HK-2 (cell line): Measurements from ENCODE around the gene SLC25A41.
"Not testable (repeated sequence)": the region's sequence is repeated elsewhere in the genome, so short reads cannot be mapped to it uniquely, and the experiment has no call there.

Source experiments
- DNase-seq: peaks from one replicate; pipeline ENCODE4 v3.0.0-alpha.2; 2018; ENCODE audit not compliant: unreplicated experiment

Gene SLC25A41

GRCh38 chr19:6412061-6412446 is 21.5 kb downstream of the SLC25A41 start:
- DNase-seq, result no peak

DNA sequence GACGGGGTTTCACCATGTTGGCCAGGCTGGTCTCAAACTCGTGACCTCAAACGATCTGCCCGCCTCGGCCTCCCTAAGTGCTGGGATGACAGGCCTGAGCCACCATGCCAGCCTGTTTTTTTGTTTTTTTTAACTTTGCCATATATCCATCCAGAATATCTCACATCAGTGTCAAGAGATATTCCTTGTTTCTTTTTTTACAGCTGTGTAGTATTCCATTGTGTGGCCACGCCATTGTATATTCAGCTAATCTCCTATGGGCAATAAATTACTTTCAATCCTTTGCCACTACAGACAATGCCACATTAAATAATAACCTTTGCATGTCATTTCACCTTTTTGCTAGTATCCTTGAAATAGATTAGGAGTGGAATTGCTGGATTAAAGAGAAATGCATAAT is 24.2 kb downstream of the SLC25A41 start:
- DNase-seq, result no peak

DNA sequence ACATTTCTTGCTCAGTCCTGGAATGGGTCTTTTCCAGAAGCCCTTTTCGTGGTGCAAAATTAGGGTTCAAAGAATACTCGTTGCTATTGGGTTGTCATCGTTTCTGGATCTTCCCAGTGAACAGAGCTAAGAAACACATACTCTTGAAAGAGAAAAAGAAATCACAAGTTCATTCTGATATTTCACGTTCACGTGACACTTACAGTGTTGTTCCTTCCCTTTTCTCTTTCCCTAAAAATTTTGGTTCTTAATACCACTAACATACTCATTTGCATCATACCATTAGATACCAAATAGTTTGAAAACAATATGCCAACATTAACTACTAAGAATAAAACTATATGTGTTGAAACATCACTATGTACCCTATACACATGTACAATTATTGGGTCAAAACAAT is 27.2 kb downstream of the SLC25A41 start:
- DNase-seq, result no peak

DNA sequence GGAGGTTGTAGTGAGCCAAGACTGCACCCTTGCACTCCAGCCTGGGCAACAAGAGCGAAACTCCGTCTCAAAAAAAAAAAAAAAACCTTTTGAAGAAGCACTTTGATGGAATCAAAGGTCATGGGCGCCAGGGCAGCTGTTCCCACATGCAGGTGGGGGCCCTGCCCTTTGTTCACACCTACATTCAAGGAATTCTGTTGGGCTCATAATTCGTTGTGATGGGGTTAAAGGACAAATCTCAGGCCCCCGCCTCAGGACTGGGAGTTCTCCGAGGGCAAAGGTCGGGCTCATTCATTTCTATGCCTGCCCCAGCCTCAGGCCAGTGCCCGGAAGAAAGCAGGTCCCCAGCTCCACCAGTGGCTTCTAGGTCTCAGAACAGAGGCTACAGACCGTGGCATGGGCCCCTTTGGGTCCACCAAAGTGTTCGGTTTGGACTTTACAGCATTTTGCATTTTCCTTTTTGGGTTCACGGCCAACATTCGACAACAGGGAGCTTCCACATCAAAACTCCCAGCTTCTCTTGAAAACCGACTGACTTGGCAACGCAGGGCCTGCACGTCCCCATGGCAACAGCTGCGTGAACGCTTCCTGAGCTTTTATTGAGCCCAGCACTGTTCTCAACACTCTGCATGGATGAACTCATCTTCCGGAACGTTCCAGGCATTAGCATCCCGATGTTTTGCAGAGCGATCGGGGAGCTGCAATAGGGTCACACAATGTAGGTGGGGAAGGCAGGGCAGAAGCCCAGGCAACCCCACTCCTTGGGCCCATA is 30.5 kb downstream of the SLC25A41 start:
- DNase-seq, result no peak

DNA sequence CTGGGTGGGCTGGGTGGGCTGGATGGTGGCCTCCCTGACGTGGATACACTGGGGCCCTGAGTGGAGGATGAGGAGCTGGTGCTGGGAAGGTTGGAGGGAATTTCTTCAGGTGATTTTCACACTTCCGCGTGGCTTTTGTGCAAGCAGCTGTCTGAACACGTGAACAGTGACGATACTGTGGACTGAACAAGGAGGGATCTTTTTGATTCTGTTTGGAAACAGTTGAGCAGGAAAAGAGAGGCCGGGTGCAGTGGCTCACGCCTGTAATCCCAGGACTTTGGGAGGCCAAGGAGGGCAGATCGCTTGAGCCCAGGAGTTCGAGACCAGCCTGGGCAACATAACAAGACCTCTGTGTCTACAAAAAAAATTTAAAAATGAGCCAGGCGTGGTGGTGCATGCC is 31.5 kb downstream of the SLC25A41 start:
- no peak for DNase-seq

DNA sequence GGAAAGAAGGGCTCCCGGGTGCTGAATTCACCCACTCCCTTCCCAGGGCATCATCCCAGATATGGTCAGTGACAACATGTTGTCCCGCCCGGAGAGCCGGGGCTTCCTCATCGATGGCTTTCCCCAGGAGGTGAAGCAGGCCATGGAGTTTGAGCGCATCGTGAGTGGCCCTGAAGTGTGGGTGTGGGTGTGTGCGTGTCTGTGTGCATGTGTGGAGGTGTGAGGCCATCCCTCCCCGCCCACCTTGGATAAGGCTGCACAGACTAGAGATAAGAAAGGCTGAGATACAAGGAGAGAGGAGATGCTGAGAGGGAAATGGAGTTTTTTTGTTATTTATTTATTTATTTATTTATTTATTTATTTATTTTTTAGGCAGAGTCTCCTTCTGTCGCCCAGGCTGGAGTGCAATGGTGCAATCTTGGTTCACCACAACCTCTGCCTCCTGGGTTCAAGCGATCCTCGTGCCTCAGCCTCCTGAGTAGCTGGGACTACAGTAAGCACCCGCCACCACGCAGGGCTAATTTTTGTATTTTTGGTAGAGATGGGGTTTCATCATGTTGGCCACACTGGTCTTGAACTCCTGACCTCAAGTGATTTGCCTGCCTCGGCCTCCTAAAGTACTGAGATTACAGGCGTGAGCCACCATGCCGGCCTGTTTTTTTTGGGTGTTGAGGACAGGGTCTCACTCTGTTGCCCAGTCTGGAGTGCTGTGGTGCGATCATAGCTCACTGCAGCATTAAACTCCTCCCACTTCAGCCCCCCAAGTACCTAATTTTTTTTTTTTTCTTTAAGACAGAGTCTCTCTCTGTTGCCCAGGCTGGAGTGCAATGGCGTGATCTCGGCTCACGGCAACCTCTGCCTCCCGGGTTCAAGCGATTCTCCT is 33.3 kb downstream of the SLC25A41 start:
- not testable (repeated sequence) for DNase-seq

DNA sequence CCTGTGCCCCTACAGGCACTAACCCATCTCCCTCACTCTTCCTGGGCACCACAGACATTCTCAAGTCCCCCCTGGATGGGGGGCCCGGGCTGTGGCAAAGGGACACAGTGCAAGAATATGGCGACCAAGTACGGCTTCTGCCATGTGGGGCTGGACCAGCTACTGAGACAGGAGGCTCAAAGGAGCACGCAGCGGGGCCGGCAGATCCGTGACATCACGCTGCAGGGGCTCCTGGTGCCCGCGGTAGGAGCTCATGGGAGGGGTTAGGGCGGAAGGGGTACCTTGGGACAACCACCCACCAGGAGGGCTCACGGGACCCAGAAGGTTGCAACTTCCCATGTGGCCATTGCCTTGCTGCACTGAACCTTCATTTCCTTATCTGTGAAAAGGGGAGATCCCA is 37.3 kb downstream of the SLC25A41 start:
- no peak for DNase-seq

DNA sequence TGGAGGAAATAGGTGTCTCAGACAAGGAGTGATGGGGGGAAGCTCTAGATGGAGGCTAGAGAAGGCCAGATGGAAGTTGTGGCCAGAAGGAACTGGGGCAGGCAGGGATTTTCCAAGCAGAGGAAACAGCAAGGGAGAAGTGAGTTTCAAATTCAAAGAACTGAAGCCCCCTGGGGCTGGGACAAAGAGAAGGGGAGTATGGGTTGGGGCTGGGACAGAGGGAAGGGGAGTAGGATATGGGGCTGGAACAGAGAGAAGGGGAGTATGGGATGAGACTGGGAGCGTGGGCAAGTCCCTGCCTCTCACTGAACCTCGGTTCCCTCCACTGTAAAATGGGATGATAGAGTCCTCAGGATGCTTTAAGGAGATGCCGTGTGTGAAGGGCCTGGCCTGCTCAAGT is 38.7 kb downstream of the SLC25A41 start:
- DNase-seq, result no peak

- no peak for DNase-seq
Observed at GRCh38 chr19:6393983-6394412, 39.6 kb downstream of the SLC25A41 start.

DNA sequence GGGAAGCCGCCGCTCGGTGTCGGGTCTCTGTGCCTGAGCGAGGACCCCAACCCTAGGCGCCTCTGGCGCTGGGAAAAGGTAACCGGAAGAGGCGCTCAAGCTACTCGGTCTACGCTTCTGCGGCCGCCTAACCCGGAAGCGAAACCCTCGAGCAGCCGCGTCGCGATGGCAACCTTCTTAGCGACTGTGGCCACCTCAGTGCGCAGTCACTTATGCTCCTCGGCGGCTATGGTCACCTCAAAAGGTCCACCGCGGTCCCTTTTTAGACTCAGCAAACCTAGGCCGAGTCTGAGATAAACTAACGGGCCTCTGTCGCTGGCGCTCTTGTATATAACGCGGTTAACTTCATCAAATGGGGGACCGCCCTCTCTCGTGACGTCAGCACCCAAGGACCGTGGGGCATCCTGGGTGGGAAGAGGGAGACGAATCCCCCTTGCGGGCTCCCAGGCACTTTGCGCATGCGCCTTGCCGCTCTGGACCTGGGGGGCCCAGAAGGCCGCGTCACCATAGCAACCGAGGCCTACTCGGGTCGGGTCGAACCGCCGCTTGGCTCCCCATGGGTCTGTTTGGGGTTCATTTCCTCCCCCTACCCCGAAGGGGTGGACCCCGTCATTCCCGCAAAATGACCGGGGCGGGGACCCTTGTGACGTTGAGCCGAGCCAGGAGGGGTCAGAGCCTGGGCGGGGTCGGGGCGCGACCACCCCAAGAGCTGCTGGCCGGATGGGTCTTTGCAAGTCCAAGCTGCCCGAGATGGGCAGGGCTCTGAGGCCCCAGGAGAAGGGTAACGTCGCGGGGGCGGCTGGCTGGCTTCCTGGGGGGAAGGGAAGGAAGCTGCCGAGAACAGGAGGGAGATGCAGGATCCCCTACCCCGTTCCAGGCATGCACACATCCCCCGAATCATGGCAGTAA is 40.2 kb downstream of the SLC25A41 start, which contains the start of gene GTF2F1:
GTF2F1 (minus strand) TSS at position 91 of the 909 bp plus-strand sequence. CDS start 169 bp downstream, outside the sequence.
- DNase-seq, result peak; percentile 89

DNA sequence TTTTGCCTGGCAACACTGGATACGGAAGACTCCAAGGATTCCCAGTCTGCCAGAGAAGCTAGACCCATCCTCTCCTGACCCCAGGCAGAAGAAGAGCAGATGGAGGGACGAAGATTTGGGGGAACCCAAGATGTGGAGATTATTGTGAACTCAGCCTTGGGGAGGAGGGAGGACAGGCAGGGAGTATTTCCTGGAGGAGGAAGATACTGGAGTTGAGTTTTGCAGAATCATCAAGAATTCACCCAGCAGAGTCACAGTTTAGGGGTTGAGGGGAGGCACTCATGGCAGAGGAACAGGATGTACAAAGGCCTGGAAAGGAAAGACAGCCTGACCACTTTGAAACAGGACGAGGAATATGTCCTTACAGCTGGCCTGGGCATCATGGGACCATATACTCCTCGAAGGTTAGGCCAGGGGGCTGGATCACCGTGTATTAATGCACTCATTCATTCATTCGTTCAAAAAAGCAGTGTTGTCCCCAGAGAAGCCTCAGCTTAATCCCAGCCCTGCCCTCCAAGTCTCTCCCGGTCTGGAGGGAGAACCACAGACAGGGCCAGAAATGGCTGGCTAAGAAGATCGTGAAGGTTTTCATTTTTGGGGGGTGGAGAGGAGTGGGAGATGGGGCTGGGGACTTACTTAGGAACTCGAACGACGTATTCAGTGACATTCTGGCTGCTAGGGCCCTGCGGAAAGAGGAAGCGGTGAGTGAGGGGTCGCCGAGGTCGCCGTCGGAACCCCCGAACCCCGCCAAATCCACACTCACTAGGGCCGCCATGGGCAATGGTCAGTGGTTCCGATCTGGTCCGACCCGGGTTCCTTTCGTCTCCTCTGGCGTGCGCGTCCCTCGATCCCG is 41.1 kb downstream of the SLC25A41 start:
- no peak for DNase-seq

- DNase-seq, result no peak
Observed at GRCh38 chr19:6387372-6387771, 46.2 kb downstream of the SLC25A41 start.

DNA sequence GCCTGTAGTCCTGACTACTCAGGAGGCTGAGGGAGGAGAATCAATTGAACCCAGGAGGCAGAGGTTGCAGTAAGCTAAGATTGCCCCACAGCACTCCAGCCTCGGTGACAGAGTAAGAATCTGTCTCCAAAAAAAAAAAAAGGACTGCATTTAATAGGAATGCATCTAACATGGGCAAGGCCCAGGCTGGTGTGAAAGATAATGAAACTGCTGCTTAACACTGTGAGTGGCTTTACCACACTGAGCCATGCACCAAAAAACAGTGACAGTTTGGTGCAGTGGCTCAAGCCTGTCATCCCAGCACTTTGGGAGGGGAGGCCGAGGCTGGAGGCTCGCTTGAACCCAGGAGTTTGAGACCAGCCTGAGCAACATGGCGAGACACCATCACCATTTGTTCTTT is 49.2 kb downstream of the SLC25A41 start:
- no peak for DNase-seq

DNA sequence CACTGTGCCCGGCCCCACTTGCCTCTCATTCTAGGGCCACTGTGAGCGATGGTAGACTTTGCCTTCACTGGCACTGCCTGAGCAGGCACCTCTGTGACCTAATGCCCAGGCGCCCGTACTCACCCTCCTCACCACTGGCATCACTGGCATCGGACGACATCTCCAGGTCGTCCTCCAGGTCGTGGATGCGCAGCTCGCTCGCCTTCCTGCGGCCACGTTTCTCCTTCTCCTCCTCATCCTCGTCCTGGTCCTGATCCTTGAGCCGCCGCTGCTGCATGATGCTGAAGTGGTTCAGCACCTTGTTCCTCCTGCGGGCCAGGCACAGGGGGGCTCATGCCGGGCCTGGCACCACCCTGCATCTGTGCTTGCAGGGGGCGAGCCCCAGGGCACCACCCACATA is 50.4 kb downstream of the SLC25A41 start:
- no peak for DNase-seq

DNA sequence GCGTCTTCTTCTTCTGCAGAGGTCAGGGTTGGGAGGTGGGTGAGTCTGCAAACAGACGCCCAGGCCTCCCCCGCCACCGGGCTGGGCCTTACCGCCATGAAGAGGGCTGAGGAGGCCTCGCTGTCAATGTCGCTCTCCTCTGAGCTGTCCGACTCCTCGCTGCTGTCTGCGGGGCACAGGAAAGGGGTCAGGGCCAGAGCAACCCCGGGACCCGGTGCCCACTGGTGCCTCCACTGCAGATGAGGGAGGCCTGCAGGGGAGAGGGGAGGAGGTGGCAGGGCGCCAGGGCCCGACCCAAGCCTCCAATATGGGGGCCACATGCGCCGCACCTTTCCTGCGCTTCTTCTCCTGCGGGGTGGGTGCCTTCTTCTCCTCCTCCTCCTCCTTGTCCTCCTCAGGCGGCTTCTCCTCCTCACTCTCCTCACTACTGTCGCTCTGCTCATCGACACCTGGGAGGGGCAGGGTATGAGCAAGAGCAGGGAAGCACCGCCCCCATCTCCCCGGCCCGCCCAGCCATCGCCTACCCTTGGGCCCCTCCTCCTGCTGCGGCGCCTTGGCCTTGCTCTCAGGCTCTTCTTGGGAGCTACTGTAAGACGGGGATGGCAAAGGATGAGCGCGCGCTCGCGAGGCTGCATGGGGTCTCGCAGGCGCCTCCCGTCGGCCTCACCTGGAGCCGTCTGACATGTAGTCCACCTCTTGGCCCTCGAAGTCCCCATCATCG is 52.4 kb downstream of the SLC25A41 start:
- no peak for DNase-seq

- no peak for DNase-seq
Observed at GRCh38 chr19:6379744-6380143, 53.8 kb downstream of the SLC25A41 start.

DNA sequence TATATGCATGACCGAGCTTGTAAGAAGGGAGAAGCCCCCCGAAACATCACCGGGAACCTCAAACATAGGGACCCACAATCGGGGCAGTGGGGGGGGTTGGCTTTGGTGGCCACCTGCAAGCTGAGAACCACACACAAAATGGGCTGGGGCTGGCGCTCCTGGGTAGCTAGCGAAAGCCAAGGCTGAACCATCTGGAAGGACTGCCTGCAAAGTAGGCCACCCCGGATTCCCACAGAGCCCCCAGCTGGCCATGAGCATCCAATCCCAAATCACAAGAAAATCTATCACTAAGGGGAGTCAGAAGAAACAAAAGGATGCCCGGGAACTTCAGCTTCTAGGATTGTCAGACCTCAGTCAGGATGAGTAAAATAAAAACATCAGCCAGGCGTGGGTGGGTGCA is 55.1 kb downstream of the SLC25A41 start:
- DNase-seq, result no peak

DNA sequence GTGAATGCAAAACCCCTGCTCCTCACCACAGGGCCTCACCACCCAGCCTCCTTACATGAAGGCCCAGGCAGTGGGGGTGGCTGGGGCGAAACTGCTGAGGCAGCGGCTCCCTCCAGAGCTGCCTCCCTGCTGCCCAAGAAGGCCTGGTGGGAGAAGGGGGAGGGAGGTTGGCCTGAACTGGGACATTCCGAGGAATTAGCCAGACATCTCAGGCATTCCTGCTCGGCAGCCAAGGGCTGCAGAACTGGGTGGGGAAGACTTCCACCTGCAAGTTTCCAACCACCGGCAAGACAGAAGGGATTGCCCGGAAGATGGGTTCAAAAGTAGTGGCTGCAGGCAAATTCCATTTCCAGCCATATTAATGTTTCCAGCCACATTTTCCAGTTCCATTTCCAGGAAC is 55.5 kb downstream of the SLC25A41 start:
- peak; percentile 60 for DNase-seq

- no peak for DNase-seq
Observed at GRCh38 chr19:6376512-6377190, 56.9 kb downstream of the SLC25A41 start.
